Erythroblast (primary cell): Measurements from ENCODE around the gene SMYD1.

Source experiments
- GATA1 ChIP-seq: IDR thresholded peaks from 2 replicates; pipeline ENCODE4 v1.6.1; 2011; ENCODE audit warnings: low read depth, mild to moderate bottlenecking, control low read depth, low read length, moderate library complexity
- POLR2A ChIP-seq: IDR thresholded peaks from 2 replicates; pipeline ENCODE4 v1.6.1; 2011; ENCODE audit warnings: mild to moderate bottlenecking, low read length

GRCh38 chr2:88147145-88147544 lies 79.5 kb downstream of the SMYD1 start:
- TF ChIP-seq POLR2A: no peak
- no peak for TF ChIP-seq GATA1
